NCI-H1092 treated with DMSO at 0.1 percent for 48 hours (cell line): ENCODE data around the gene ALG12.

ENCODE experiments used
- DNase-seq: peaks from one replicate; lab custom pipeline; 2025; lab: John Stamatoyannopoulos, UW

Gene ALG12

DNA sequence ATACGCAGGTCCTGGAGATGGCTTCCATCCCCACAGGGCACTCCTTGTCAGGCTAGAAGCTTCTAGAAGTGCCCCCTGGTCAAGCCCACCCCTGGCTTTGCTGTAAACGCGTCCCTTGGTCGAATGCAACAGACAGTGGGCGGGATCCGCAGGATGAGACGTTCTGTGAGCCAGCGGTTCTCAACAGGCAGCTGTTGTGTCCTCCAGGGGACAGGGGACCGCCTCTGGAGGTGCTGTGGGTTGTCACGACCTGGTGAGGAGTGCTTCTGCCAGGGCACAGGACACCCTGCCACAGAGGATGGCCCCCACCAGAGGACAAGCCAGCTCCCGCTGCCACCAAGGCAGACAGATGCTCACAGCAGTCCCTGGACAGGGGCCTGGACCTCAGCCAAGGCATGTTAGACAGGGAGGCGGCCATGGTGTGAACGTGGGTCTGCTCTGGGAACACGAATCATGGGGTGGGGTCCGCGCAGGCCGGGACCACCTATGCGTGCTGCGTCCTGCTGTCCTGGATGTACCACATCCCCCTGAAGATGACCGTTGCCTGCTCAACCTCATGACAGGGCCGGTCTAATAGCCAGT is 11.8 kb upstream of the ALG12 start:
- DNase-seq, result no peak

DNA sequence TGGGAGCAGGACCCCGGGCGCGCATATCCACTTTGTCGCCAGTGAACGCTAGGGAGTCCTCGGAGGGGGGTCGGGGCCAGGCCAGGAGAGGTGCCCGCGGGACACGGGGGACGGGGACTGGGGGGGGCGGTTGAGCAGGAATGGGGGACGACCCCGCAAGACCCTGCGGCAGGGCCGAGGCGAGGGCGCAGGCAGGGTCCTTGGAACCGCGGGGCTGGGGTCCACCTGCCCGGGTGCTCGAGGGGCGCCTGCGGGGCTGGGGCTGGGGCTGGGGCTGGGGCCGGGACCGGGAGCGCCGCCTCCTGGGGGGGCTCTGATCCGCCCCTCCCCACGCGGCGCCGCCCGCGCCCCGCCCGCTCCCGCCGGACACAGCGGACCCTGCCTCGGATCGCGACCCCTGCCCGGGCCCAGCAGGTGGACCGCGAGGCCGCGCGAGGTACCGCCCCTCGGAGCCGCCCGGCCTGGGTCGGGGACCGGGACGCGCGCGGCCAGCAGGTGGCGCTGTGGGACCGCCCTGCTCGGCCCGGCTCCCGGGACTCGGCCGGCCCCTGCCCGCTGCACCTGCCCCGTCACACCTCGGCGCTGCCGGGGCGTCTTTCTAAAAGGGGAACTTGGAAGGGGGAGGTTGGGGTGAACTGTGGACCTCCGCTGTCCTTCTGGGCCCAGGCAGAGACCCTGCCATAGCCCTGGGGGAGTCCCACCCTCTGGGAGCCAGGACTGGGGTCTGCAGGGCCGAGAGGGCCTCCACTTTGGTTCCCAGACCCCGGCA is 11.2 kb upstream of the ALG12 start:
- no peak for DNase-seq

DNA sequence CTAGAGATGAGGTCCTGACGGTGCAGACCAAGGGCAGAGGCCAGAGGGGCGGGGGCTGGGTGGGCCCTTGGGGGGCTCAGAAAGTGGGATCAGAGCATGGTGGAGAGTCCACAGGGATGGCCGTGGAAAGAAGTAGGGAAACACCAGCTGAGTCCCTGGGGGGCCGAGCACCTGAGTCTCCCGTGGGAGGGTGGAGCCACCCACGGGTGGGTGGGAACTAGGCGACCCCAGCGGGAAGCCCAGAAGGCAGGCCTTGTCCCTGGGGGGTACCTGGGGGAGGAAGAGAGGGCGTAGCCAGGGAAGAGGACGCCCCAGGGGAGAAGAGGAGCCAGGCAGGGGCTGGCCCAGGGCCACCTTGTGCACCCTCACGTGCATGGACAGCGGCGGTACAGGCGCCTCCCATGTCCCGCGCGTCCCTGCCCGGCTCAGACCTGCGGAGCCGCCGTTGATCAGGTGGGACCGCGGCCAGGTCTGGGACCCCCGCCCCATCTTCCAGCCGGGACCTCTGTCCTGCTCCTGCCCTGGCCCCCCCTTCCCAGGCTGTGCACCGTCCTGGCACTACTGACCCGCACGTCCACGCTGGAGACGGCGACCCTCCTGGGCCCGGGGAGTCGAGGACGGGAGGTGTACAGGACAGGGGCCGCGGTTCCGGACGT is 10.4 kb upstream of the ALG12 start:
- no peak for DNase-seq

DNA sequence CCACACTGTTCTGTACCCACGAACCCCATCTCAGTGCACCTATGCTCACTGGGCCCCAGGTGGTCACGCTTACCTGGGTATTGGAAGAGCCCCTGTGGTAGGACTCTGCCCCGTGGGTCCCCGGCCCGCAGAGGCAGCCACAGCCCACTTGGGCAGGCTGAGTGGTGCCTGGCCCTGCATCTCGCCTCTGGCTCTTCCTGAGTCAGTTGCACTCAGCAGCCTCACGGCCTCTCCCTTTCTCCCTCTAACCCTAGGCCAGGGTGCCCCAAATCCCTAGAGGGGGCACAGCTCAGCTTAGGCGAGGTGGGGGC is 9.9 kb upstream of the ALG12 start:
- DNase-seq, result no peak

DNA sequence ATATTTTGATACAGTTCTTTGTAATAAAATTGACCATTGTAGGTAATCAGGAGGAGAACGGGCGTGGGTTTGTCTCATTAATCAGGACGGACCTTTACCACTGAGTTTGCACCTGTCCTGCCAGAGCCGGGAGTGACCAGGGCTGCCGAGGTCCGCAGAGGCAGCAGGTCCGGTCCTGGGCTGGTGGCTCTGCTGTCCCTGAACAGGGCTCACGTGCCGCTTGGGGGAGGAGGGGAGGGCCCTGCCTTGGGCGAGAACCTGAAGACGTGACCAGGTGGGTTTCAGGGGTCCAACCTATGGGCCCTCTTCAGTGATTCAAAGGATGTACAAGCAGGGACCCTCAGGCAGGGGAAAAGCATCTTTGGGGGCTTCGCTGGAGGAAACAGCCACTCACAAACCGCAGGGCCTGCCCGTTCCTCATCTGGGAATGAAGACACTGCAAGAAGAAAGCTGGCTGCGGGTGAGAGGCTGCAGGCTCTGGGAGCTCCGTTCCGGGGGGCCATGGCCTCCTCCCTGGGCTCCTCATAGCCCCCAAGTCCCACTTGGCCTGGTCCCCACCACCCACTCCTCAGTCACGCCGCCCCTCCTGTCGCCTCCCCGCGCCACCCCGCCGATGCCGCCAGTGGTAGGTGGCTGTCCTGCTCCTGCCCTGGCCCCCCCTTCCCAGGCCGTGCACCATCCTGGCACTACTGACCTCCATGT is 9.4 kb upstream of the ALG12 start:
- no peak for DNase-seq

DNA sequence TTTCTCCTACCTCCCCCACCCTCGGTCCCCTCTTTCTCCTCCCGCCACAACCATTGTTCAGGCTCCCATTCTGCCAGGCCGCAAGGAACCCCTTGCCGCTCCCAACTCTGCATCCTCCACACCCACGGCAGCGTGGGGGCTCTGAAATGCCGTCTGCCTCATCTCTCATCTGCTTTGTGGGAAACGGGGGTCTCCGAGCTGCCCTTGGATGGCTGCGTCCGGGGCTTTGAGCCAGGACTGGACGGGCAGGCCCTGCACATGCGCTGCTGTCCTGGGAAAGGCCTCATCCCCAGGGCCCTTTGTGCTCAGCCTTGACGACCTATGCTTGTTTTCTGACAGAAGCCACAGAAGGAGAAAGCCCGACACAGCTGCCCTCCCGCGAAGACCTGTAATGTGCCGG is 8.7 kb upstream of the ALG12 start:
- no peak for DNase-seq

DNA sequence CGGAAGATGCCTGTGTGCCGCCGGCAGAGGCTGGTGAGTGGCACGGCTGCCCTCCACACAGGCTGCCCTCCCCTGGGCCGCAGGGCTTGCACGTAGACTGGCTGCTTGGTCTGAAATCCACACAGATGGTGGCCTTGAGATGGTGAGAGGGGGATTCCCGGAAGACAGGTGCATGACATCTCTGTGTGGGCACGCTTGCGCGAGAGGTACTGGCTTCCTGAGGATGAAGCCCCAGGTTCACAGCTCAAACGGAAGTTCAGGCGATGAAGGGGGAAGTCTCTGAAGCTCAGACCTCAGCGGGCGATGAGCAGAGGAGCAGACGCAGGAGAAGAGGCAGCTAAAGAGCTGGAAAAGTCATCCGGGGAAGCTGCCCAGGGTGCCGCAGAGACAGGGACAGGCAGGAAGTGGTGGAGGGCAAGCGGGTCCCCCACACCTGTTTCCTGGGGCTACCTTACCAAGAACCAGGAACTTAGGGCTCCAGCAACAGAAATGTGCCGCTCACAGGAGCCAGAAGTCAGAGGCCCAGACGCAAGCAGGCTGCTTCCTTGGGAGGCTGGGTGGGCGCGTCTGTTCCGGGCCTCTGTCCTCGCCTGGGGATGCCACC is 7.4 kb upstream of the ALG12 start:
- no peak for DNase-seq

DNA sequence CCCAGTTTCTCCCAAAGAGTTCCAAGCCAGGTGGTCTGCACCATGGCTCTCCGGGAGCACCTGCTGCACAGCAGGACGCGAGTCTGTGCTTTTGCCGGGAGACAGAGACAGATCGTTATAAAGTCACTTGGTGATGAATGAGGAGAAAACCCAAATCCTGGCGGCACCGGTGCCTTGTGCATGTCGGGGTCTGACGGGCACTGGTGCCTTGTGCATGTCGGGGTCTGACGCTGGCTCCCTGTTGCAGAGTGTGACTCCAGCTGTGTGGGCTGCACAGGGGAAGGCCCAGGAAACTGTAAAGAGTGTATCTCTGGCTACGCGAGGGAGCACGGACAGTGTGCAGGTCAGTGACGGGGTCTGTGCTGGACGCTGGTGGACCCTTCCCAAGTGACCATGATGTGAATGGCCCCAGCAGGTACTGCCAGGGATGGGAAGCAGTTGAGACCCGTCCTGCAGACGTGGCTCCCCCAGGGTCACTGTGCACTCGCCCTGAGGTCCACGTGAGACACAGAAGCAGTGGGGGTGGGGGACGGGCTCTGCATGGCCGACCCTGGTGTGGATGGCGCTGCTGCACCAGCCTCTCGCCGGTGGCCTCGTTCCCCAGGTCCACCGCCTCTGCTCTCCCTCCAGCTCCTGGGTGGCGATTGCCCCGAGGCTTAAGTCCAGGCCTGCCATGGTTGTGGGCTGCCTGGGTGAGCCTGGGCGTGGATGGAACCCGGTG is 6.0 kb upstream of the ALG12 start:
- no peak for DNase-seq

DNA sequence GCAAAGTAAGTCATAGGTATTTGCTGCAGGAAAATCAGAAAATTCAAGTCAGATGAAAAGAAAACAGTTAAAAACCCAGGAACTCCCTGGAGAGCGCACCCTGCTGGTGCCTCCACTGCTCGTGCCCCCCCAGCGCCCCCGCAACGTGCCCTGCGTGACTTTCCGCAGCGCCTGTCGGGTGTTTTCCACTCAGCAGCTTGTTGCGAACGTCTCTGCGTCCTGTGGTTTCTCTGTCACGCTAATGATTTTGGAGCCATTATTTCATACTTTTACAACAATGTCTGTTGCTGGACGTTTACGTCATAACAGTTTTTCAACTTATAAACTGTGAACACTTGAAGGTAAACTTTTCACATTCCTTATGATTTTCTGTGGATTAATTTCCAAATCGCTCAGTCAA is 5.2 kb upstream of the ALG12 start:
- DNase-seq, result no peak

DNA sequence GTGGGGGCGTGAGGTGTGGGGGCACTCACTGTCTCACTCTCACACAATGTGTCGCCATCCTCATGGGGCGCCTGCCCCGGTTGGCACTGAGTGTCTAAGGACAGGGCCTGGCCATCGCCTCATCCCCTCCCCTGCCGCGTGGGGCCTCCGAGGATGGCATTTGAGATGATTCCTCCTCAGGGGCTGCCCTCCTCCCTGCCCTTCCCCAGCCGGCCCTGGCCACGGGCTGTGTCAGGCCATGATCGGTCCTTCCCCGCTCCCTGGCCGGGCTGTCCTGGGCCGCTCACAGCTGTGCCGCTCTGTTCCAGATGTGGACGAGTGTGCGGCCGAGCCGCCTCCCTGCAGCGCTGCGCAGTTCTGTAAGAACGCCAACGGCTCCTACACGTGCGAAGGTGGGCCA is 4.7 kb upstream of the ALG12 start:
- no peak for DNase-seq

DNA sequence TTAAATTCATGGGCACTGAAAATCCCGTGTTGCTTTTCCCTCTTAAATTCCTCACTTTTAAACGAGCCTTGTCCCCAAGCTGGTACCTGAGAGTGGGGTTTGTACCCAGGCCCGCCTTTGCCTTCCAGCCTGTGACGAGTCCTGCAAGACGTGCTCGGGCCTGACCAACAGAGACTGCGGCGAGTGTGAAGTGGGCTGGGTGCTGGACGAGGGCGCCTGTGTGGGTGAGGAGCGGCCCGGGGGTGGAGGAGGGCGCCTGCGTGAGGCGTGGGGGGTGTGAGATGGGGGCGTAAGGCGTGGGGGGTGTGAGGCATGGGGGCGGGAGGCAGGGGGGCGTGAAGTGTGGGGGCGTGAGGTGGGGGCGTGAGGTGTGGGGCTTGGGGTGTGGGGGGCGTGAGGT is 4.2 kb upstream of the ALG12 start:
- no peak for DNase-seq

DNA sequence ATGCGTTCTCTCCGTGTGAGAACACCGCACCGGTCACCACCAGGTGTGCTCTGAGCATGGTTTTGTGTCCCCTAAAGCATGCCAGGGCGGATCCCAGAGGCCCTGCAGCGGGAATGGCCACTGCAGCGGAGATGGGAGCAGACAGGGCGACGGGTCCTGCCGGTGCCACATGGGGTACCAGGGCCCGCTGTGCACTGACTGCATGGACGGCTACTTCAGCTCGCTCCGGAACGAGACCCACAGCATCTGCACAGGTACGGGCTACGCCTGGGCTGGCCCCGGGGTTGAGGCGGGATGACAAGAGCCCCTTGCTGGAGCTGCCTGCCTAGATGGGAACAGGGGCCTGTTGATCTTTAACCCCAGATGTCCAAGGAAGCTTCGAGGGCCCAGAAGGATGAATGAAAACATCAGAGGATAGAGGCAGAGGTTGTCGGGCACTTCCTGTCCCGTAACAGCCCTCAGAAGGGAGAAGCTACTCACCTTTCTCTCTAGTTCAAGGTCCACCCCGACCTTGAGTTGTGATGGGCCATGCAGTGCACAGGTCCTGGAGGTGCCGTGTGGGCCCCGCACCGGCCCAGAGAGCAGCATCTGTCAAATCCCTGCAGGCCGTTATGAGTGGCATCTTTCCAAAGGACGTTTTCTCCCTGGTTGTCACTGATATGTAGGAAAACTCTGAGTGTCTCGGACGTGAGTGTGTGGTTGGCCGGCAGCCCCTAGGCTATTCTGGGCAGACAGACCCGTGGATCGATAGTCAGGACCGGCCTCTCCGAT is 3.5 kb upstream of the ALG12 start:
- DNase-seq, result no peak

DNA sequence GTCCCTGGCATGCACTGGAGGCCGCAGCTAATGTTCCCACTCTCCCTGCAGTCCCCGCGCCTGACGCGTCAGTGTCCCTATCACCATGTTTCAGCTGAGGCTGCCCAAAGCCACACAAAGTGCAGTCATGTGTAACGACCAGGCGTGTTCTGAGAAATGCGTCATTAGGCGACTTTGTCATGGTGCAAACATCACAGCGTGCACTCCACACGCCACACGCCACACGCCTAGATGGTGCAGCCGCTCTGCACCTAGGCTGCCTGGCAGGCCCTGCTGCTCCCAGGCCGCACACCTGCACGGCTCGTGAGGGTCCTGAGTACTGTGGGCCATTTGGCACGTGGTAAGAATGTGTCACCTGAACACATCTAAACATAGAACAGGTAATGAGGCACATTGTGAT is 2.6 kb upstream of the ALG12 start:
- DNase-seq, result no peak

DNA sequence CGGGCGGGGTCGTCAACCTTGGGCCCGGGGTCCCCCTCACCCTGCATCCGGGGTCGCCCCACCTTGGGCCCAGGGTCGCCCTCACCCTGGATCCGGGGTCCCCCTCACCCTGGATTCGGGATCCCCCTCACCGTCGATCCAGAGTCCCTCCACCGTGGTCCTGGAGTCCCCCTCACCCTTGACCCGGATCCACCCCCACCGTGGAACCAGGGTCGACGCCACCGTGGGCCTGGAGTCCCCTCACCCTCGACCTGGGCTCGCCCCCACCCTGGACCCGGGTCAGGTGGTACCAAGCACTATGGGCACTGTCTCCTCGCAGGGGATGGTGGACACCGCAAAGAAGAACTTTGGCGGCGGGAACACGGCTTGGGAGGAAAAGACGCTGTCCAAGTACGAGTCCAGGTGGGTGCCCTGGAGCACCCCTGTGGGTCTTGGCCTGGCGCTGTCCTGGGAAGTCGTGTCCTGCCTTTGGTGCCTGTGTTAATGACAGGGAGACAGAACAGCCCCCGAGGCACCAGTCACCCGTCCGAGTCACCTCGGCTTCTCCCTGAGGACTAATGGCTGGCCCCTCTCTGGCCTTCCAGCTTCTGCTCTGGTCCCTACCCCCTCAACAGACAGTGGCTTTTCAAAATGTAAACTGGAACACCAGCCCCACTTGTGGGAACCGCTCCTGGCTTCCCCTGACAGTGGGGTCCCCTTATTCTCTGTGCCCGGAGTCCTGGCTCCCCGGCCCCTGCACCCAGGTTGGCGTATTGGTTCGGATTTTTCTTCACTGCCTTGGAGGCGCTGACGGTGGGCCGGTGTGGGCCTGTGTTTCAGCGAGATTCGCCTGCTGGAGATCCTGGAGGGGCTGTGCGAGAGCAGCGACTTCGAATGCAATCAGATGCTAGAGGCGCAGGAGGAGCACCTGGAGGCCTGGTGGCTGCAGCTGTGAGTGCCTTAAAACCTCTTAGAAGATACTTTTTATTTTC is 958 bp upstream of the ALG12 start:
- DNase-seq, result no peak

DNA sequence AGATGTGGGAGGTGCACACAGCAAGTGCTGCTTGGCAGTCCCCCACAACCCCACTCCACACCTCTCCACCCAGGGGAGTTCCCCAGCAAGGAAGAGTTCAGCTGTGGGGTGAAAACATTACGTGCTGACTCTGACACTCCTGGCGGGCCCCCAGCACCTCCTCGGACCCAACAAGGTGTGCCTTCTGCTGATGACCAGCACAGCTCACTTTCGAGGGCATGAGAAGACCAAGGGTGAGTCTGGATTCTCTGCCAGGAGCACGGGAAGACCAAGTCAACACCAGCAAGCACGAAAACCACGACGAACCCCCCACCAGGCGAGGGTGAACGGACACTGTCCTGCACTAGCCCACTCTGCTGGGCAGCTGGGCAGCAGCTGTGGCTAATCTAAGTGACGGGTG is 1.4 kb downstream of the ALG12 start:
- DNase-seq, result no peak

DNA sequence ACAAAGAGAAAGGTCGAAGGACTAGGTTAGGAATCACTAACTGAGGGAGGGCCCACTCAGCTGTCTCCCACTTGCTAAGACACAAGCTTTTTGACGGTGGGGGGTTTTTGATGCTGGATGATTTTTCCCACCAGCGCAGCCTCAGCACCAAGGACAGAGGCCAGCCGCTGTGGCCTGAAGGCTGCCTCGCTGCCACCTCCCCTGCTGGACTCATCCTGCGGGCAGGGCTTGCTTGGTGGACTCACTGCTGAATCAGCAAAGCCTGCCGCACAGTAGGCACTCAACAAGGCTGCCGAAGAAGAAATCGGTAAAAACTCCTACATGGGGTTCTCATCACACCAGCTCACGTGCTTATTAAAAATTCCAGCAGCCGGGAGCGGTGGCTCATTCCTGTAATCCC is 2.6 kb downstream of the ALG12 start:
- DNase-seq, result no peak

DNA sequence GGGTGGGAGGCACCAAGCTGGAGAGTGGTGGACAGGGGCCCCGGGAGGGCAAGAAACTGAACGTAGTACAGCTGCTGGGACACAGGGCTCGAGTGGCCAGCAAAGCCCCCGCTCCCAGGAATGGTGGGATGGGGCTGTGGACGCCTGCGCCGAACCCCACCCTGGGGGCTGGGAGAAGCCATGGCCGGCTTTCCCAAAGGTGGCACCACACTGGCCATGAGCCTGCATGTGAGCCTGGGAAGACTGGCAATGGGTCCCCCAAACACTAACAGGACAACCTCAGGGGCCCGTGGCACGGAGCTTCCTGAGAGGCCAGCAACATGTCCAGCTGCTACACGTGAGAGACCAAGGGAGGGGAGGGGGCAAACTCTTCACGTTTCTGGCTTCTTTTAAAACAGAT is 4.0 kb downstream of the ALG12 start:
- DNase-seq, result no peak

DNA sequence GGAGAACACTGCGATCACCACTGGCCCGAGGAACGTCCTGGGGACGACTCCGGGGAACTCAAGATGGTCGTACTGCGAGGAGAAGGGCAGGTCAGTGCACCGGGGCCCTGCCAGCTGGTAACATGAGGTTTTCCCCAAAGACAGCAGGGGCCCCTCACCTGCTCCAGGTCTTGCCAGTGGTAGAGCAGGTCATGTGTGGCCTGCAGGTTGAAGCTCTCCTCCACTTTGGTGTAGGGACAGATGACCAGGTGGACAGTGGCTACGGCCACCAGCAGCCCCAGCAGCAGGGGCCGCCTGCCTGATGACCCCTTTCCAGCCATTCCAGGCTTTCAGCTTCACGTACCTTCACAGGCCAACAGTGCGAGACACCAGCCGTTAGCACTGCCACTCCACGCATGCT is 4.8 kb downstream of the ALG12 start:
- no peak for DNase-seq

DNA sequence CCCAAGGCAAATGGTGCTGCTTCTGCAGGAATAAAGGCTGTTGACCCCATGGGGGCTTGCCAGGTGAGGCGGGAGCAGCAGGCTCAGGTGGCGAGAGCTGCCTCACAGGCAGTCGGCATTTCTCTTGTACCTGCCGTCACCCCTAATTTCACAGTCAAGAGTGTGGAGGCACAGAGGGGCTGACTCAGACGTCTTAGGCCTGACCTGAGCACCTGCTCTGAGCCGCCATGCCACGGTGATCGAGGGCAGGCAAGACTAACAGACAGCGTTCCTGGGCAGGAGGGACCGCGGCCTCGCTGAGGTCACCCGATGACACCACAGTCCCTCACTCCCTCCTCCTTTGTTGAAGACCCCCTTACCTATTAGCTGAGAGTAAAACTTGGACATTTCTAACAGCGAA is 5.2 kb downstream of the ALG12 start:
- DNase-seq, result no peak
